CD4-positive, alpha-beta T cell treated with Interleukin-17A for 4 hours (primary cell): ENCODE data around the gene SPARC.
A peak's percentile ranks its signal among the peaks of the same experiment; 100 is the strongest.

Experiments used
- DNase-seq: peaks from one replicate; pipeline ENCODE4 v3.0.0-alpha.2; 2020; ENCODE audit warnings: mixed read lengths

The SPARC gene

GRCh38 chr5:151618907-151619306 is 67.8 kb downstream of the SPARC start:
- DNase-seq, result no peak

- DNase-seq, result no peak
These were observed 68.6 kb downstream of the SPARC start for GRCh38 chr5:151617841-151618710.

- DNase-seq, result no peak
These were observed 69.3 kb downstream of the SPARC start for GRCh38 chr5:151617383-151617840.

- peak; percentile 41 for DNase-seq
These were observed 71.3 kb downstream of the SPARC start for GRCh38 chr5:151615431-151615830.

- no peak for DNase-seq
These were observed 72.2 kb downstream of the SPARC start for GRCh38 chr5:151614565-151614964.

- peak; percentile 77 for DNase-seq
These were observed 73.9 kb downstream of the SPARC start for GRCh38 chr5:151612689-151613427.

- no peak for DNase-seq
These were observed 75.5 kb downstream of the SPARC start for GRCh38 chr5:151611127-151611775.
